CD4-positive, alpha-beta T cell (primary cell): Measurements from ENCODE around the gene IKBKE. TPM values are rescaled to one million over a fixed set of nuclear protein-coding genes. Genes with fewer than 3 reads are reported as not detected.

ENCODE experiments used
- ATAC-seq: fragments of 200-7000 bp; cut with Tn5 transposase; one replicate; pipeline ENCODE4 v1.10.0; 2022; ENCODE audit warnings: mild to moderate bottlenecking; ENCODE audit not compliant: poor library complexity
- CTCF ChIA-PET: fragments of 350-600 bp; sonication (Branson Sonifier 250); formaldehyde crosslinking; loops from one replicate; lab custom pipeline; 2021; ENCODE audit warnings: antibody characterized with exemption, inconsistent platforms; lab: Charles Lee
- POLR2A ChIA-PET: fragments of 350-600 bp; sonication (Branson Sonifier 250); formaldehyde crosslinking; loops from one replicate; lab custom pipeline; 2021; ENCODE audit warnings: antibody characterized with exemption, inconsistent platforms; lab: Charles Lee
- DNase-seq, 14 experiments: peaks; one replicate each; pipeline ENCODE4 v3.0.0-alpha.2; 2013 to 2020; ENCODE audit warnings: mixed read lengths in 2 of 14
- H3K27ac ChIP-seq, 2 donors: one replicate each; pipeline versions ENCODE4 v1.5.1 to v1.7.0; 2013; ENCODE audit warnings: low read length in 2 of 2, low read depth in 1 of 2, mild to moderate bottlenecking in 1 of 2
- H3K27me3 ChIP-seq, 2 experiments: 1 replicate in 1 of 2; 2 replicates in 1 of 2; pipeline versions ENCODE4 v1.6.1 to v1.7.0; 2013; ENCODE audit warnings: low read length in 2 of 2, control low read depth in 1 of 2, mild to moderate bottlenecking in 1 of 2, moderate library complexity in 1 of 2; ENCODE audit not compliant: insufficient read depth in 2 of 2, control insufficient read depth in 1 of 2
- H3K36me3 ChIP-seq: one replicate; pipeline ENCODE4 v1.6.1; 2013; ENCODE audit warnings: low read length, control low read depth; ENCODE audit not compliant: insufficient read depth
- H3K4me1 ChIP-seq: one replicate; pipeline ENCODE4 v1.6.1; 2013; ENCODE audit warnings: low read length, control low read depth; ENCODE audit not compliant: insufficient read depth
- H3K4me3 ChIP-seq: one replicate; pipeline ENCODE4 v1.5.1; 2013; ENCODE audit warnings: mild to moderate bottlenecking, low read length, moderate library complexity
- H3K9me3 ChIP-seq, 2 experiments: 1 replicate in 1 of 2; 2 replicates in 1 of 2; pipeline versions ENCODE4 v1.6.1 to v1.7.0; 2013; ENCODE audit warnings: low read length in 2 of 2, mild to moderate bottlenecking in 2 of 2, control low read depth in 1 of 2, moderate library complexity in 1 of 2; ENCODE audit not compliant: control insufficient read depth in 1 of 2, insufficient read depth in 1 of 2
- H3K27ac Mint-ChIP-seq: one replicate; pipeline ENCODE4 v1.8.0; 2020; ENCODE audit warnings: mixed read lengths
- H3K27me3 Mint-ChIP-seq: one replicate; pipeline ENCODE4 v1.8.0; 2021; ENCODE audit warnings: mixed read lengths
- H3K36me3 Mint-ChIP-seq: one replicate; pipeline ENCODE4 v1.8.0; 2021; ENCODE audit warnings: low read depth, mixed read lengths
- H3K4me1 Mint-ChIP-seq: one replicate; pipeline ENCODE4 v1.8.0; 2021; ENCODE audit warnings: low read depth, mixed read lengths
- H3K4me3 Mint-ChIP-seq: one replicate; pipeline ENCODE4 v1.8.0; 2020; ENCODE audit warnings: mild to moderate bottlenecking, mixed read lengths
- H3K9me3 Mint-ChIP-seq: one replicate; pipeline ENCODE4 v1.8.0; 2020; ENCODE audit warnings: mixed read lengths
- CTCF ChIP-seq: fragments of 200-600 bp; IDR thresholded peaks from one replicate; pipeline ENCODE4 v1.8.0; 2022; ENCODE audit warnings: antibody characterized with exemption, mild to moderate bottlenecking
- intact Hi-C, 2 experiments: fragments of 100-400 bp; cut with DNase I in 1 of 2; cut with micrococcal nuclease in 1 of 2; formaldehyde crosslinking; loops; one replicate each; pipeline versions ENCODE4 v1.15.1 to v1.9.0; 2023 to 2025; cut with DNase I, micrococcal nuclease
- total RNA-seq, 174 experiments: library from RNA in 2 of 174; stranded (reverse) in 2 of 174; gene quantifications; one replicate each; pipeline ENCODE4 v1.2.3 and lab custom pipeline; 2021 to 2026

The IKBKE gene
- total RNA-seq, 2 experiments from 2014 or later: 27.9 to 29.8 TPM

GRCh38 chr1:206476591-206476990, 6.3 kb downstream of the IKBKE start:
- no peak overlapping the region for H3K4me3 Mint-ChIP-seq
- peaks cover 86% of the 10 kb centered on the region for H3K36me3 Mint-ChIP-seq
- no peaks in the 10 kb centered on the region for H3K9me3 ChIP-seq
- peaks cover 34% of the 10 kb centered on the region for H3K4me1 Mint-ChIP-seq
- DNase-seq: no peak
- H3K4me3 ChIP-seq: no peak overlapping the region
- H3K36me3 ChIP-seq: peaks cover 86% of the 10 kb centered on the region
- ChIA-PET CTCF (no interaction called here), POLR2A (no interaction called here)
- H3K9me3 Mint-ChIP-seq: no peaks in the 10 kb centered on the region
- ATAC-seq: no peak
- H3K27ac ChIP-seq: no peak overlapping the region
- no peaks in the 10 kb centered on the region for H3K27me3 ChIP-seq
- H3K27ac Mint-ChIP-seq: no peak overlapping the region
- TF ChIP-seq CTCF: no peak
- no peaks in the 10 kb centered on the region for H3K27me3 Mint-ChIP-seq
- peaks cover 39% of the 10 kb centered on the region for H3K4me1 ChIP-seq
- intact Hi-C loops: loop anchor here (5.0 to 10.0 kb wide), 3 partner anchors 106 to 508 kb away; no protein-coding TSS in a partner anchor

GRCh38 chr1:206477110-206477509, 6.8 kb downstream of the IKBKE start:
- Mint-ChIP-seq H3K27ac (no peak overlapping the region), H3K9me3 (no peaks in the 10 kb centered on the region), H3K36me3 (peaks cover 84% of the 10 kb centered on the region), H3K4me1 (peaks cover 29% of the 10 kb centered on the region), H3K27me3 (no peaks in the 10 kb centered on the region), H3K4me3 (no peak overlapping the region)
- ATAC-seq (no peak), DNase-seq (no peak)
- Histone ChIP-seq H3K36me3 (peaks cover 89% of the 10 kb centered on the region), H3K27ac (no peak overlapping the region), H3K27me3 (no peaks in the 10 kb centered on the region), H3K4me1 (peaks cover 34% of the 10 kb centered on the region), H3K9me3 (no peaks in the 10 kb centered on the region), H3K4me3 (no peak overlapping the region)
- intact Hi-C loops: loop anchor here (5.0 to 10.0 kb wide), 3 partner anchors 105 to 508 kb away; no protein-coding TSS in a partner anchor
- POLR2A ChIA-PET: no interaction called here
- no peak for TF ChIP-seq CTCF
- CTCF ChIA-PET: no interaction called here

GRCh38 chr1:206477581-206478380, 7.5 kb downstream of the IKBKE start:
- no peak for TF ChIP-seq CTCF
- Mint-ChIP-seq H3K4me1 (peaks cover 22% of the 10 kb centered on the region), H3K27me3 (no peaks in the 10 kb centered on the region), H3K9me3 (no peaks in the 10 kb centered on the region), H3K27ac (no peak overlapping the region), H3K36me3 (peaks cover 84% of the 10 kb centered on the region), H3K4me3 (no peak overlapping the region)
- DNase-seq (no peak), ATAC-seq (no peak)
- peaks cover 27% of the 10 kb centered on the region for H3K4me1 ChIP-seq
- intact Hi-C loops: loop anchor here (2.0 to 10.0 kb wide), 4 partner anchors 105 to 507 kb away; no protein-coding TSS in a partner anchor
- ChIA-PET CTCF (interaction anchor here (2.7 kb wide), 1 partner anchor 186 kb away, joined by 21 read pairs; no protein-coding TSS in a partner anchor), POLR2A (interaction anchor here (0.6 kb wide), 1 partner anchor 428 kb away, joined by 3 read pairs; no protein-coding TSS in a partner anchor)
- H3K4me3 ChIP-seq: no peak overlapping the region
- no peaks in the 10 kb centered on the region for H3K9me3 ChIP-seq
- H3K27ac ChIP-seq: no peak overlapping the region
- H3K36me3 ChIP-seq: peaks cover 94% of the 10 kb centered on the region
- no peaks in the 10 kb centered on the region for H3K27me3 ChIP-seq
